ENCODE results near the gene ROPN1L. TPM values are rescaled to one million over a fixed set of nuclear protein-coding genes. Genes with fewer than 3 reads are reported as not detected.

Gene ROPN1L
- total and polyA plus RNA-seq, 2 of the 13 experiments (the other 11 are each of a cell fraction or from before 2014, with no cell fraction given): not detected

- Histone ChIP-seq H3K27me3 (ENCODE audit: control insufficient read depth in 1 of 2, insufficient read depth in 2 of 2, low read length in 2 of 2) (peaks cover 1 to 37% of the 10 kb centered on the region in 2 experiments; a peak in 1 of 5 replicates), H3K36me3 (replicated peaks in 1 of 2; ENCODE audit: control insufficient read depth in 1 of 2, insufficient read depth in 2 of 2, low read length in 2 of 2) (no peaks in the 10 kb centered on the region), H3K9ac (ENCODE audit: insufficient read depth, low read depth, low read length) (no peak overlapping the region), H2AFZ (ENCODE audit: low read length) (no peak overlapping the region), H3K79me2 (ENCODE audit: insufficient read depth, low read length) (no peaks in the 10 kb centered on the region), H3K4me2 (ENCODE audit: low read depth, low read length) (no peak overlapping the region), H3K9me3 (ENCODE audit: low read length) (no peaks in the 10 kb centered on the region), H3K27ac (ENCODE audit: extremely low read length, insufficient read depth, low read length) (no peak overlapping the region), H3K4me3 (replicated peaks in 1 of 3; ENCODE audit: insufficient read depth in 1 of 3, low read depth in 2 of 3, low read length in 3 of 3) (no peak overlapping the region), H3K4me1 (ENCODE audit: insufficient read depth, low read length) (peaks cover 10% of the 10 kb centered on the region), H4K20me1 (ENCODE audit: insufficient read depth, low read length) (no peaks in the 10 kb centered on the region; the same call in 1 of the 2 replicates)
- TF ChIP-seq, protein P1, sequence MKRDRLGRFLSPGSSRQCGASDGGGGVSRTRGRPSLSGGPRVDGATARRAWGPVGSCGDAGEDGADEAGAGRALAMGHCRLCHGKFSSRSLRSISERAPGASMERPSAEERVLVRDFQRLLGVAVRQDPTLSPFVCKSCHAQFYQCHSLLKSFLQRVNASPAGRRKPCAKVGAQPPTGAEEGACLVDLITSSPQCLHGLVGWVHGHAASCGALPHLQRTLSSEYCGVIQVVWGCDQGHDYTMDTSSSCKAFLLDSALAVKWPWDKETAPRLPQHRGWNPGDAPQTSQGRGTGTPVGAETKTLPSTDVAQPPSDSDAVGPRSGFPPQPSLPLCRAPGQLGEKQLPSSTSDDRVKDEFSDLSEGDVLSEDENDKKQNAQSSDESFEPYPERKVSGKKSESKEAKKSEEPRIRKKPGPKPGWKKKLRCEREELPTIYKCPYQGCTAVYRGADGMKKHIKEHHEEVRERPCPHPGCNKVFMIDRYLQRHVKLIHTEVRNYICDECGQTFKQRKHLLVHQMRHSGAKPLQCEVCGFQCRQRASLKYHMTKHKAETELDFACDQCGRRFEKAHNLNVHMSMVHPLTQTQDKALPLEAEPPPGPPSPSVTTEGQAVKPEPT (CRISPR knock-in tag; IDR thresholded peaks at IDR 0.05; ENCODE audit: low read depth): no peak
- TF ChIP-seq, protein P2, sequence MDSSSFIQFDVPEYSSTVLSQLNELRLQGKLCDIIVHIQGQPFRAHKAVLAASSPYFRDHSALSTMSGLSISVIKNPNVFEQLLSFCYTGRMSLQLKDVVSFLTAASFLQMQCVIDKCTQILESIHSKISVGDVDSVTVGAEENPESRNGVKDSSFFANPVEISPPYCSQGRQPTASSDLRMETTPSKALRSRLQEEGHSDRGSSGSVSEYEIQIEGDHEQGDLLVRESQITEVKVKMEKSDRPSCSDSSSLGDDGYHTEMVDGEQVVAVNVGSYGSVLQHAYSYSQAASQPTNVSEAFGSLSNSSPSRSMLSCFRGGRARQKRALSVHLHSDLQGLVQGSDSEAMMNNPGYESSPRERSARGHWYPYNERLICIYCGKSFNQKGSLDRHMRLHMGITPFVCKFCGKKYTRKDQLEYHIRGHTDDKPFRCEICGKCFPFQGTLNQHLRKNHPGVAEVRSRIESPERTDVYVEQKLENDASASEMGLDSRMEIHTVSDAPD (CRISPR knock-in tag; IDR thresholded peaks at IDR 0.05): no peak
- TF ChIP-seq ZNF607 (CRISPR knock-in tag; IDR thresholded peaks at IDR 0.05; ENCODE audit: borderline replicate concordance) (no peak), FOSL2 (CRISPR knock-in tag; IDR thresholded peaks at IDR 0.05) (no peak), TCF7 (IDR thresholded peaks at IDR 0.05; ENCODE audit: low read depth) (no peak), KLF11 (CRISPR knock-in tag; IDR thresholded peaks at IDR 0.05) (no peak), ARNTL (CRISPR knock-in tag; IDR thresholded peaks at IDR 0.05) (no peak), NR2F1 (CRISPR knock-in tag; IDR thresholded peaks at IDR 0.05) (no peak), RCOR2 (CRISPR knock-in tag; IDR thresholded peaks at IDR 0.05) (no peak), ZNF333 (CRISPR knock-in tag; IDR thresholded peaks at IDR 0.05; ENCODE audit: borderline replicate concordance) (no peak), ZKSCAN1 (IDR thresholded peaks at IDR 0.05; ENCODE audit: low read length) (no peak), ZNF878 (CRISPR knock-in tag; IDR thresholded peaks at IDR 0.05) (no peak), RORA (CRISPR knock-in tag; IDR thresholded peaks at IDR 0.05) (no peak), HMG20A (CRISPR knock-in tag; IDR thresholded peaks at IDR 0.05; ENCODE audit: borderline replicate concordance) (no peak), ISX (CRISPR knock-in tag; conservative IDR thresholded peaks at IDR 0.05) (no peak), CAMTA2 (CRISPR knock-in tag; IDR thresholded peaks at IDR 0.05; ENCODE audit: borderline replicate concordance) (no peak), ZSCAN12 (CRISPR knock-in tag; IDR thresholded peaks at IDR 0.05) (no peak), ZNF670 (CRISPR knock-in tag; IDR thresholded peaks at IDR 0.05; ENCODE audit: borderline replicate concordance) (no peak)
- FAIRE-seq (no peak), ATAC-seq (no peak), DNase-seq (ENCODE audit: low spot score) (no peak)
- no TSS peak for BruUV-seq (replicated peaks)
- intact Hi-C loops (cut with micrococcal nuclease; ENCODE audit: unreplicated experiment): no loop called here
- in situ Hi-C loops (cut with HindIII; ENCODE audit: extremely low pct_ligation_motif_present, low pct_unique_long_range_greater_than_20kb): no loop called here
- 62% methylated on average over 11 of the region's 11 CpGs for WGBS (ENCODE audit: low lambda C conversion rate)
- ChIA-PET POLR2A (no interaction called here), CTCF (ENCODE audit: low intra/inter-chr PET ratio, low total read pairs) (no interaction called here)
Observed at GRCh38 chr5:10464173-10464572, 22.5 kb downstream of the ROPN1L start.
